GM21576 (cell line): ENCODE data around the gene RBM25.
"Not testable (repeated sequence)": the region's sequence is repeated elsewhere in the genome, so short reads cannot be mapped to it uniquely, and the experiment has no call there.

ENCODE experiments used
- ATAC-seq: cut with Tn5 transposase; IDR thresholded peaks from one replicate; pipeline ENCODE4 v1.9.1; 2021; ENCODE audit warnings: mild to moderate bottlenecking, moderate library complexity; ENCODE audit not compliant: unreplicated experiment

Gene RBM25

GRCh38 chr14:73058224-73058921 is at the start of gene RBM25:
RBM25 (plus strand) TSS chr14:73058534; CDS start chr14:73071642, 13,108 bp downstream.
- peak; percentile 89 for ATAC-seq

- not testable (repeated sequence) for ATAC-seq
Observed at GRCh38 chr14:73011189-73011588, 47.1 kb upstream of the RBM25 start.

GRCh38 chr14:73014105-73014504 is 44.2 kb upstream of the RBM25 start:
- peak; percentile 72 for ATAC-seq

- ATAC-seq = not testable (repeated sequence)
Observed at GRCh38 chr14:73015552-73015951, 42.8 kb upstream of the RBM25 start.

- ATAC-seq = not testable (repeated sequence)
Observed at GRCh38 chr14:73016011-73016410, 42.3 kb upstream of the RBM25 start.

- no peak for ATAC-seq
Observed at GRCh38 chr14:73022051-73022450, 36.3 kb upstream of the RBM25 start.

- no peak for ATAC-seq
Observed at GRCh38 chr14:73025544-73025943, 32.8 kb upstream of the RBM25 start.

GRCh38 chr14:73026243-73026844 is 32.0 kb upstream of the RBM25 start:
- peak; percentile 9 for ATAC-seq

GRCh38 chr14:73026845-73027542 is 31.3 kb upstream of the RBM25 start, which contains the start of gene ZFYVE1:
ZFYVE1 (minus strand) TSS chr14:73027106; CDS start chr14:73024508, 2,598 bp downstream.
- ATAC-seq = peak; percentile 97

- no peak for ATAC-seq
Observed at GRCh38 chr14:73027546-73027945, 30.8 kb upstream of the RBM25 start.

- ATAC-seq = no peak
Observed at GRCh38 chr14:73027984-73028383, 30.4 kb upstream of the RBM25 start.

GRCh38 chr14:73036706-73037450 is 21.5 kb upstream of the RBM25 start:
- not testable (repeated sequence) for ATAC-seq

GRCh38 chr14:73047808-73048207 is 10.5 kb upstream of the RBM25 start:
- ATAC-seq = no peak

- no peak for ATAC-seq
Observed at GRCh38 chr14:73049428-73049827, 8.9 kb upstream of the RBM25 start.

- ATAC-seq = no peak
Observed at GRCh38 chr14:73055251-73055650, 3.1 kb upstream of the RBM25 start.

- ATAC-seq = no peak
Observed at GRCh38 chr14:73057944-73058223, 450 bp upstream of the RBM25 start.

GRCh38 chr14:73058922-73059673 is 764 bp downstream of the RBM25 start:
- ATAC-seq = no peak

GRCh38 chr14:73069585-73069984 is 11.3 kb downstream of the RBM25 start:
- no peak for ATAC-seq

- no peak for ATAC-seq
Observed at GRCh38 chr14:73091044-73091443, 32.7 kb downstream of the RBM25 start.

GRCh38 chr14:73097421-73097820 is 39.1 kb downstream of the RBM25 start:
- no peak for ATAC-seq

- ATAC-seq = no peak
Observed at GRCh38 chr14:73100334-73100733, 42.0 kb downstream of the RBM25 start.
